Fibroblast of lung (primary cell): ENCODE measurements around the gene ITLN1. TPM values are rescaled to one million over a fixed set of nuclear protein-coding genes. Genes with fewer than 3 reads are reported as not detected.
"Not testable (repeated sequence)": the region's sequence is repeated elsewhere in the genome, so short reads cannot be mapped to it uniquely, and the experiment has no call there.

Experiments
- DNase-seq, 2 donors: peaks; one replicate each; pipeline versions ENCODE4 v3.0.0 to v3.0.0-alpha.2; 2010; ENCODE audit warnings: low read depth in 2 of 2
- H2AFZ ChIP-seq: 2 replicates; pipeline ENCODE4 v1.5.1; 2012; ENCODE audit warnings: low read length, control low read depth, inconsistent platforms
- H3K27ac ChIP-seq: 2 replicates; pipeline ENCODE4 v1.5.1; 2011; ENCODE audit warnings: low read length, control low read depth; ENCODE audit not compliant: insufficient read depth
- H3K27me3 ChIP-seq: 2 replicates; pipeline ENCODE4 v1.5.1; 2011; ENCODE audit warnings: mild to moderate bottlenecking, low read length; ENCODE audit not compliant: control insufficient read depth, insufficient read depth
- H3K36me3 ChIP-seq: 2 replicates; pipeline ENCODE4 v1.5.1; 2011; ENCODE audit warnings: low read length; ENCODE audit not compliant: control insufficient read depth, insufficient read depth
- H3K4me1 ChIP-seq: 2 replicates; pipeline ENCODE4 v1.5.1; 2011; ENCODE audit warnings: low read length; ENCODE audit not compliant: control insufficient read depth, insufficient read depth; ENCODE audit errors: extremely low read depth
- H3K4me2 ChIP-seq: 2 replicates; pipeline ENCODE4 v1.5.1; 2011; ENCODE audit warnings: low read length, control low read depth; ENCODE audit not compliant: insufficient read depth; ENCODE audit errors: extremely low read depth
- H3K4me3 ChIP-seq, 4 experiments: fragments of 200-600 bp in 1 of 4; sonication (generic) in 1 of 4; replicated peaks in 1 of 4; 2 replicates each; pipeline ENCODE4 v1.5.1; 2011 to 2016; ENCODE audit warnings: low read length in 4 of 4, low read depth in 3 of 4, mild to moderate bottlenecking in 3 of 4, control low read depth in 2 of 4, inconsistent platforms in 1 of 4, mixed read lengths in 1 of 4; ENCODE audit not compliant: insufficient read depth in 1 of 4; ENCODE audit errors: control extremely low read depth in 1 of 4
- H3K79me2 ChIP-seq: 2 replicates; pipeline ENCODE4 v1.5.1; 2012; ENCODE audit warnings: mild to moderate bottlenecking, low read length, inconsistent platforms; ENCODE audit not compliant: control insufficient read depth, insufficient read depth
- H3K9ac ChIP-seq: 2 replicates; pipeline ENCODE4 v1.5.1; 2011; ENCODE audit warnings: mild to moderate bottlenecking, low read length, control low read depth; ENCODE audit not compliant: insufficient read depth
- H3K9me3 ChIP-seq: 2 replicates; pipeline ENCODE4 v1.5.1; 2012; ENCODE audit warnings: low read depth, low read length; ENCODE audit not compliant: control insufficient read depth, insufficient read depth
- H4K20me1 ChIP-seq: 2 replicates; pipeline ENCODE4 v1.5.1; 2011; ENCODE audit warnings: low read length; ENCODE audit not compliant: control insufficient read depth, insufficient read depth; ENCODE audit errors: extremely low read depth
- EZH2 ChIP-seq: IDR thresholded peaks from 2 replicates; pipeline ENCODE4 v1.5.1; 2012; ENCODE audit warnings: low read length, control low read depth, mild to moderate bottlenecking; ENCODE audit errors: missing control alignments
- polyA minus RNA-seq: library from RNA; depleted of rRNA, polyadenylated mRNA; stranded (reverse); fragments of >200 nt; gene quantifications from 2 replicates; pipeline ENCODE4 v1.2.3, GENCODE V29; 2011; ENCODE audit warnings: low replicate concordance
- polyA plus RNA-seq, 2 donors: library from polyadenylated mRNA; depleted of rRNA in 1 of 2; stranded (reverse) in 1 of 2; unstranded in 1 of 2; fragments of >200 nt; gene quantifications; 2 replicates each; pipeline ENCODE4 v1.2.1, GENCODE V29; 2011 to 2012; ENCODE audit warnings: missing spikeins in 1 of 2
- total RNA-seq: library from RNA; depleted of rRNA; stranded (reverse); fragments of >200 nt; gene quantifications from 2 replicates; pipeline ENCODE4 v1.2.1, GENCODE V29; 2014
- TF ChIP-seq, protein P1 (sequence below), 2 donors: IDR thresholded peaks in 1 of 2; conservative IDR thresholded peaks in 1 of 2; 1 replicate in 1 of 2; 2 replicates in 1 of 2; pipeline ENCODE4 v1.5.1; 2011 to 2012; ENCODE audit warnings: low read length in 2 of 2, control low read depth in 1 of 2, inconsistent platforms in 1 of 2, low read depth in 1 of 2, mild to moderate bottlenecking in 1 of 2

Gene ITLN1
- total RNA-seq (under 0.01 TPM in 1 of 2 replicates, not detected in the other), polyA plus RNA-seq (not detected in 2 replicates), polyA minus RNA-seq (not detected in 2 replicates)
- polyA plus RNA-seq (2012), result not detected in 2 replicates

- H3K79me2 ChIP-seq, result no peaks in the 10 kb centered on the region
- no peak within 1 kb of the TSS for H3K4me3 ChIP-seq
- no peaks in the 10 kb centered on the region for H3K36me3 ChIP-seq
- no peaks in the 10 kb centered on the region for H3K9me3 ChIP-seq
- no peak within 1 kb of the TSS for H2AFZ ChIP-seq
- no peak for TF ChIP-seq EZH2
- TF ChIP-seq, protein P1, sequence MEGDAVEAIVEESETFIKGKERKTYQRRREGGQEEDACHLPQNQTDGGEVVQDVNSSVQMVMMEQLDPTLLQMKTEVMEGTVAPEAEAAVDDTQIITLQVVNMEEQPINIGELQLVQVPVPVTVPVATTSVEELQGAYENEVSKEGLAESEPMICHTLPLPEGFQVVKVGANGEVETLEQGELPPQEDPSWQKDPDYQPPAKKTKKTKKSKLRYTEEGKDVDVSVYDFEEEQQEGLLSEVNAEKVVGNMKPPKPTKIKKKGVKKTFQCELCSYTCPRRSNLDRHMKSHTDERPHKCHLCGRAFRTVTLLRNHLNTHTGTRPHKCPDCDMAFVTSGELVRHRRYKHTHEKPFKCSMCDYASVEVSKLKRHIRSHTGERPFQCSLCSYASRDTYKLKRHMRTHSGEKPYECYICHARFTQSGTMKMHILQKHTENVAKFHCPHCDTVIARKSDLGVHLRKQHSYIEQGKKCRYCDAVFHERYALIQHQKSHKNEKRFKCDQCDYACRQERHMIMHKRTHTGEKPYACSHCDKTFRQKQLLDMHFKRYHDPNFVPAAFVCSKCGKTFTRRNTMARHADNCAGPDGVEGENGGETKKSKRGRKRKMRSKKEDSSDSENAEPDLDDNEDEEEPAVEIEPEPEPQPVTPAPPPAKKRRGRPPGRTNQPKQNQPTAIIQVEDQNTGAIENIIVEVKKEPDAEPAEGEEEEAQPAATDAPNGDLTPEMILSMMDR (conservative IDR thresholded peaks at IDR 0.05 in 1 of 2, IDR thresholded peaks at IDR 0.05 in 1 of 2; ENCODE audit: low read depth in 1 of 2, low read length in 2 of 2), result no peak
- no peaks in the 10 kb centered on the region for H3K4me1 ChIP-seq
- H3K27ac ChIP-seq, result no peak within 1 kb of the TSS
- H3K9ac ChIP-seq, result no peak within 1 kb of the TSS
- no peak for DNase-seq
- no peak within 1 kb of the TSS for H3K4me2 ChIP-seq
- no peaks in the 10 kb centered on the region for H4K20me1 ChIP-seq
- no peaks in the 10 kb centered on the region for H3K27me3 ChIP-seq
Observed at GRCh38 chr1:160885042-160885441, at the start of gene ITLN1. Gene ITLN1 (minus strand): TSS chr1:160885180. CDS start chr1:160884877, 303 bp downstream.

DNA sequence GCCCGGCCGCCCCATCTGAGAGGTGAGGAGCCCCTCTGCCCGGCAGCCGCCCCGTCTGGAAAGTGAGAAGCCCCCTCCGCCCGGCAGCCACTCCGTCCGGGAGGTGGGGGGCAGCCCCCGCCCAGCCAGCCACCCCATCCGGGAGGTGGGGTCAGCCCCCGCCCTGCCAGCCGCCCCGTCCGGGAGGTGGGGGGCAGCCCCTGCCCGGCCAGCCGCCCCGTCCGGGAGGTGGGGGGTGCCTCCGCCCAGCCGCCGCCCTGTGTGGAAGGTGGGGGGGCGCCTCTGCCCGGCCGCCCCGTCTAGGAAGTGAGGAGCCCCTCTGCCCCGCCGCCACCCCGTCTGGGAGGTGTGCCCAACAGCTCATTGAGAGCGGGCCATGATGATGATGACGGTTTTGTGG, 48.3 kb upstream of the ITLN1 start:
- H3K36me3 ChIP-seq, result not testable (repeated sequence)

DNA sequence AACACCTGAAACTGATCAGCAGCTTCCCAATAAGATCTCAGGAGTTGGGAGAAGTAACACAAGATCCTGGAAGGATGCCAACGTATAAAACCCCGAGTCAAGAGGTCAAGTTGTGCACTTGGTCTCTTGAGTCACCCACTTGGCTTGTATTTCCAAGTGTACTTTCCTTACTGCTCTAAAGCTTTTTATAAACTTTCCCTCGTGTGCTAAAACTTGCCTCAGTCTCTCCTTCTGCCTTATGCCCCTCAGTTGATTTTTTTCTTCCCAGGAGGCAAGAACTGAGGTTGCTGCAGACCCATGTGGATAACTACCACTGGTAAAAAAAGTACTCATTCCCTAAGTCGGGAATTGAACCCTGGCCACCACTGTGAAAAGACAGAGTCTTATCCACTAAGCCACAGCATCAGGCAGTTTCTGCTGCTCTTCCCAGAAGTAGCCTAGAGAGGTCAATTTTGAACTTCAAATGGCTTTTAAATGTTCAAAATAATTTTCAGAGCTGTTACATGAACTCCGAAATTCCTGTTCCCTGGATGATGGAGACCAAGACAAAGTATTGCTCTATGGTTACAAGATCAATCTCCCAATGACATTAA, 40.8 kb upstream of the ITLN1 start:
- H3K9me3 ChIP-seq, result no peaks in the 10 kb centered on the region
- H3K27me3 ChIP-seq, result no peaks in the 10 kb centered on the region
- no peaks in the 10 kb centered on the region for H3K4me1 ChIP-seq
- H3K27ac ChIP-seq, result no peak overlapping the region
- H4K20me1 ChIP-seq, result no peaks in the 10 kb centered on the region
- no peak for TF ChIP-seq EZH2
- TF ChIP-seq, protein P1 (conservative IDR thresholded peaks at IDR 0.05 in 1 of 2, IDR thresholded peaks at IDR 0.05 in 1 of 2; ENCODE audit: low read depth in 1 of 2, low read length in 2 of 2), result no peak
- no peak overlapping the region for H2AFZ ChIP-seq
- H3K4me3 ChIP-seq, result no peak overlapping the region
- H3K9ac ChIP-seq, result no peak overlapping the region
- no peak overlapping the region for H3K4me2 ChIP-seq
- no peaks in the 10 kb centered on the region for H3K79me2 ChIP-seq
- no peak for DNase-seq
- no peaks in the 10 kb centered on the region for H3K36me3 ChIP-seq

More for the DNA sequence above, 48.3 kb upstream of the ITLN1 start:
- H3K9ac ChIP-seq, H3K9me3 ChIP-seq, H3K4me3 ChIP-seq, H3K4me2 ChIP-seq, H4K20me1 ChIP-seq, H3K27me3 ChIP-seq, H2AFZ ChIP-seq, H3K79me2 ChIP-seq, DNase-seq, H3K27ac ChIP-seq, H3K4me1 ChIP-seq: not testable (repeated sequence)
